ENCODE results near the gene SNX17. TPM values are rescaled to one million over a fixed set of nuclear protein-coding genes. Genes with fewer than 3 reads are reported as not detected.

Gene SNX17
- total and polyA plus RNA-seq, 2 of the 13 experiments (the other 11 are each of a cell fraction or from before 2014, with no cell fraction given): 75.0 to 109 TPM

DNA sequence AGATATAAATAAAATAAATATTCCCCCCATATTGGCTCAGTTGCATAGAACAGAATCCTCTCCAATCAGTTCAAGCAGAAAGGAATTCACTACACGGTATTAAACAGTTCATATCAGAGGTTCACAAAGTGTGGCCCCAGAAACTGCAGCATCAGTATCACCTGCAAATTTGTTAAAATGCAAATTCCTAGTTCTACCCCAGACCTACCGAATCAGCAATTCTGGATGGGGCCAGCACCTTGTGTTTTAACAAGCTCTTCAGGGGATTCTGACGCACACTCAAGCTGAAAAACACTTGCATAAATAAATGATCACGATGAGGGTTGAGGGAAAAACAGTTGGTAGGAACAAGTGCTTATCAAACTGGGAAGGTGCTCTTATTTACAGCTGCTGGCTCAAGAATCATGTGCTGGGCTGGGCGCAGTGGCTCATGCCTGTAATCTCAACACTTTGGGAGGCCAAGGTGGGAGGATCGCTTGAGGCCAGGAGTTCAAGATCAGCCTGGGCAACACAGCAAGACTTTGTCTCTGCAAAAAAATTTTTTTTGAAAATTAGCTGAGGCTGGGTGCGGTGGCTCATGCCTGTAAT, 20.2 kb upstream of the SNX17 start (continued):
- TF ChIP-seq MAFF (IDR thresholded peaks at IDR 0.05; ENCODE audit: low read depth, low read length): peak; percentile 57; the same call in 1 of the 2 replicates
- no peak for TF ChIP-seq E2F1 (CRISPR knock-in tag; IDR thresholded peaks at IDR 0.05)
- TF ChIP-seq, protein P1, sequence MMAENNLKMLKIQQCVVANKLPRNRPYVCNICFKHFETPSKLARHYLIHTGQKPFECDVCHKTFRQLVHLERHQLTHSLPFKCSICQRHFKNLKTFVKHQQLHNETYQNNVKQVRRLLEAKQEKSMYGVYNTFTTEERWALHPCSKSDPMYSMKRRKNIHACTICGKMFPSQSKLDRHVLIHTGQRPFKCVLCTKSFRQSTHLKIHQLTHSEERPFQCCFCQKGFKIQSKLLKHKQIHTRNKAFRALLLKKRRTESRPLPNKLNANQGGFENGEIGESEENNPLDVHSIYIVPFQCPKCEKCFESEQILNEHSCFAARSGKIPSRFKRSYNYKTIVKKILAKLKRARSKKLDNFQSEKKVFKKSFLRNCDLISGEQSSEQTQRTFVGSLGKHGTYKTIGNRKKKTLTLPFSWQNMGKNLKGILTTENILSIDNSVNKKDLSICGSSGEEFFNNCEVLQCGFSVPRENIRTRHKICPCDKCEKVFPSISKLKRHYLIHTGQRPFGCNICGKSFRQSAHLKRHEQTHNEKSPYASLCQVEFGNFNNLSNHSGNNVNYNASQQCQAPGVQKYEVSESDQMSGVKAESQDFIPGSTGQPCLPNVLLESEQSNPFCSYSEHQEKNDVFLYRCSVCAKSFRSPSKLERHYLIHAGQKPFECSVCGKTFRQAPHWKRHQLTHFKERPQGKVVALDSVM (CRISPR knock-in tag; IDR thresholded peaks at IDR 0.05): peak; percentile 45
- no peak for TF ChIP-seq FOXO4 (CRISPR knock-in tag; conservative IDR thresholded peaks at IDR 0.05)
- no peak for TF ChIP-seq CERS6 (CRISPR knock-in tag; IDR thresholded peaks at IDR 0.05)
- TF ChIP-seq ATF7 (IDR thresholded peaks at IDR 0.05): no peak
- TF ChIP-seq ATF7 (CRISPR knock-in tag; IDR thresholded peaks at IDR 0.05): no peak
- no peak for TF ChIP-seq FLYWCH1 (CRISPR knock-in tag; IDR thresholded peaks at IDR 0.05)
- TF ChIP-seq ZNF274 (CRISPR knock-in tag; IDR thresholded peaks at IDR 0.05): no peak
- TF ChIP-seq FOXO1 (CRISPR knock-in tag; IDR thresholded peaks at IDR 0.05): no peak
- TF ChIP-seq, protein P2, sequence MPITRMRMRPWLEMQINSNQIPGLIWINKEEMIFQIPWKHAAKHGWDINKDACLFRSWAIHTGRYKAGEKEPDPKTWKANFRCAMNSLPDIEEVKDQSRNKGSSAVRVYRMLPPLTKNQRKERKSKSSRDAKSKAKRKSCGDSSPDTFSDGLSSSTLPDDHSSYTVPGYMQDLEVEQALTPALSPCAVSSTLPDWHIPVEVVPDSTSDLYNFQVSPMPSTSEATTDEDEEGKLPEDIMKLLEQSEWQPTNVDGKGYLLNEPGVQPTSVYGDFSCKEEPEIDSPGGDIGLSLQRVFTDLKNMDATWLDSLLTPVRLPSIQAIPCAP (CRISPR knock-in tag; IDR thresholded peaks at IDR 0.05; ENCODE audit: low read depth): no peak
- TF ChIP-seq FOXM1 (CRISPR knock-in tag; IDR thresholded peaks at IDR 0.05): no peak
- no peak for TF ChIP-seq SRY (CRISPR knock-in tag; IDR thresholded peaks at IDR 0.05)
- no peak for TF ChIP-seq TEAD2 (CRISPR knock-in tag; IDR thresholded peaks at IDR 0.05)
- no peak for TF ChIP-seq CBX2 (IDR thresholded peaks at IDR 0.05; ENCODE audit: low read depth, low read length)
- TF ChIP-seq CBX2 (CRISPR knock-in tag; IDR thresholded peaks at IDR 0.05; ENCODE audit: low read depth): no peak
- no peak for TF ChIP-seq ZBTB44 (CRISPR knock-in tag; IDR thresholded peaks at IDR 0.05)

Measured in HepG2 (cell line).